ENCODE results near the gene ZNF577. TPM values are rescaled to one million over a fixed set of nuclear protein-coding genes. Genes with fewer than 3 reads are reported as not detected.
A peak's percentile ranks its signal among the peaks of the same experiment; 100 is the strongest.
"Not testable (repeated sequence)": the region's sequence is repeated elsewhere in the genome, so short reads cannot be mapped to it uniquely, and the experiment has no call there.

Gene ZNF577
- total RNA-seq (2014; rRNA removed; shearing (Covaris generic)): 4.9 and 5.7 TPM in 2 replicates

DNA sequence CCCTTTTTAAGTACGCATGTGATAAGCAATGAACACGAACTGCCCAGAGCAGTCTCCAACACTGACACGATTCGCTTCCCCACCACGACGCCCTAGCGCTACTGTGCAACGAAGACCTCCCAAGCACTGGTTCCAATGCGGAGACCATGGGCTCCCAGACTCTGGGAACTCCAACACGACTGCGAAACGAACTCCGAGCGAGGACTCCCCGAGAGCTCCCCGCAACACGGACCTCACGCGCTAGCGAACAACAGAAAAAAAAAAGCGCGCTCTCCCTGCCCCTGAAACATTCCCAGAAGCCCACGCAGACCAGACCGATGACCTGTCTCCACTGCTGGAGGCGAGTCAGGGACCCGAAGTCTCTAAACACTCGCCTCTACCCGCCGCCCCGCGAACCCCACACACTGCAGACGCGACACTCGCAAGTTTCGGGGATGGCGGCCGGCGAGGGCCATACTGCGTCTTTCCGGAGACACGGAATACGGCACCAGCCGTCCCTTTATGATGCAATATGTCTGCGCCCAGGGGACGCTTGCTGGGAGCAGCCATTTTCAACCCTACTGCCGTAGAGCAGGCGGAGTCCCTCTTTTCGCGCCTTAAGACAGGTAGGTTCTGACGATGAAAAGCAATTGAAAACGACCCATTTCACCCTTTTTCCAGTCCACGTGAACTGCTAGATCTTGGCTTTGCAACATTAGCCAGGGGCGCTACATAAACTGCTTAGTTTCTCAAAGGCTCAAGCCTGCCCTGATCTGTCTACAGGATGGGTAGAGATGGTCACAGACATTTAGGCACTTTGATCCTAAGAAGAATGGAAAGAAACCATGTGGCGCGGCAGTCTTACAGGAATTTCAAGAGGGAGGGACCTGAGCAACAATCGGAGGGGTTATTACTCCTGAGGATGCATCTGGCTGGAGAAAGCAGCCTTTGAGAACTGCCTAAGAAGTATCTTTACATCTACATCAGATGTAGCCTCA, at the start of gene ZNF577:
Gene ZNF577 (minus strand): TSS at position 430 of the 977 bp plus-strand sequence. CDS start 7,569 bp downstream, outside the sequence.
- DNase-seq (ENCODE audit: low read depth): peak; percentile 93

DNA sequence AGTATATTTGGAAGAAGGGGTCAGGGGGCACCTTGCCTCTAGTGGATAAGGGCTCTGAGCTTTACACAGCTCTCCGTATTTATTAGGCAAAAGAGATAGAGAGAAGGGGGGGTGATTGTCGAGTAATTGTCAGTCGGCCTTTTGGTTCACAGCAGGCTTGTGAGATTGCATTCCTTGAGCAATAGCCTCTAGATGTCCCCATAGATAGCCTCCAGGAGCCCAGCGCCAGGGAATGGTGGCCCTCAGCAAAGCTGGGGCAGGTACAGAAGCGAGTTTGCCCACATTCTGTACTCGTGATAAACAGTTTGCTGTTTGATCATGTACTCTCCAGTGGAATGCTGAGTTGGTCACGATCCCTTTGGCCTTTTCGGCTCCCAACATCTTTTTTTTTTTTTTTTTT, 44.2 kb upstream of the ZNF577 start:
- no peak for DNase-seq (ENCODE audit: low read depth)

DNA sequence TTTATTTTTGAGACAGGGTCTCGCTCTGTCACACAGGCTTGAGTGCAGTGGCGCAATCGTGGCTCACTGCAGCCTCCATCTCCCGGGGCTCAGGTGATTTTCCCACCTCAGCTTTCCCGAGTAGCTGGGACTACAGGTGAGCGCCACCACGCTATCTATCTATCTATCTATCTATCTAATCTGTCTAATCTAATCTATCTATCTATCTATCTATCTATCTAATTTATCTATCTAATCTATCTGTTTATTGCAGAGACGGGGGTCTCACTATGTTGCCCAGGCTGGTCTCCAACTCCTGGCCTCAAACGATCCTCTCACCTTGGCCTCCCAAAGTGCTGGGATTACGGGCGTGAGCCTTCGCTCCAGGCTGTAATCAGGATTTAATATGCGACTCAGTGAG, 40.1 kb upstream of the ZNF577 start:
- no peak for DNase-seq (ENCODE audit: low read depth)

DNA sequence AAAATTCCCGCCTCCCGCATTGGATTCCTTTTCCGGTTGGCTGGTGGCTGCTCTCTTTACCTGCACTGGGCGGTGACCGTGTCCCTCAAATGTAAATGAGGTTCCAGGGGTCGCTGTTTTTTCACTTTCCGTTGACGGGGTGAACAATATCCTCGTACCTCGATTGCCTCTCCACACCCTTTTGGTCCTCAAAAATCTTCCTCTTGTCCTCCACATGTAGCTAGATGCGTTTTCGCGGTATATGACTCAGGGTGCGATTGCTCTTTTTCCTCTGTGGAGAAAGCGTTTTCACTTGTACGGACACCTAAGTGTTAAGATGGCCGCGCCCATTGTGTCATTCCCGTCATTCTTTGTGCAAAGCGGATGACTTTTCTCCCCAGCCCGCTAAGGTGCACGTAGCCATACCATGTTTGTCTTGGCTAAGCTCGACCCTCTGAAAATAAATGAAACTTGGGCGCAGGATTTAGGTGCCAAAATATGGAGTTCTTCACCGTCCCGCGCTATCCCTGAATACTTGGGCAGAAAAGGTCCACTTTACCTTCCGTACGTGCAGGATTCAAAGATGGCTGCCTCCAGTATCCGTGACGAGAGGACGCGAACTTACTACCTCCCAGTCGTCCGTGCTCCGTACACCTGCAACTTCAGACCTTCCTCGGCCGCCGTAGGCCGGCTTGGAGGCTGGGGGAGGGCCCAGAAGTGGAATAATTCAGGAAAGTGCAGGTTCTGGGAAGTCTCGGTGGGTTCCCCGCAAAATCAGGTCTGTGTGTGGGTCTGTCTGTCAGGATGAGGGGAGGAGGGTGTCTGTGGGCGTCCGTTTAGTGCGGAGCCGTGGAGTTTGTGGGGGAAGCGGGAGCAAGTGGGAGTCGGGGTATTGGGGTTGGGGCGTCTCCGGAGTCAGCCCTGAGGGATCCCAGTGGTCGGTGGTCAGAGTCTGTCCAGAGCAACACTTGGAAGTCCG, 39.3 kb upstream of the ZNF577 start, which contains the start of gene ZNF613:
Gene ZNF613 (plus strand): TSS at position 689 of the 958 bp plus-strand sequence. CDS start 8,749 bp downstream, outside the sequence.
- peak; percentile 94 for DNase-seq (ENCODE audit: low read depth)

DNA sequence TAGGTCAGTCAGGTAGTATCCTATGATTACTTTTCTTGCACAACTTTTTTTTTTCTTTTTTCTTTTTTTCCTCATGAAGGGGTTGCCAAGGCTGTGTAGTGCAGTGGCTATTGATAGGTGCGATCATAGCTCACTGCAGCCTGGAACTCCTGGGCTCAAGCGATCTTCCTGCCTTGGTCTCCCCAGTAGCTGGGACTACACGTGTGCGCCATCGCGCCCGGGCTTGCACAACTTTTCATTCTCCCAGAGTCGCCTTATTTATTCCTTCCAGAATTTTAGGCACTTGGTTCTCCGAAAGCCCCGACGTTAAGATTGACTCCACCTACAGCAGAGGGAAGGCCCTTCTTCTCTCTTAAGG, 38.7 kb upstream of the ZNF577 start:
- DNase-seq (ENCODE audit: low read depth): no peak

DNA sequence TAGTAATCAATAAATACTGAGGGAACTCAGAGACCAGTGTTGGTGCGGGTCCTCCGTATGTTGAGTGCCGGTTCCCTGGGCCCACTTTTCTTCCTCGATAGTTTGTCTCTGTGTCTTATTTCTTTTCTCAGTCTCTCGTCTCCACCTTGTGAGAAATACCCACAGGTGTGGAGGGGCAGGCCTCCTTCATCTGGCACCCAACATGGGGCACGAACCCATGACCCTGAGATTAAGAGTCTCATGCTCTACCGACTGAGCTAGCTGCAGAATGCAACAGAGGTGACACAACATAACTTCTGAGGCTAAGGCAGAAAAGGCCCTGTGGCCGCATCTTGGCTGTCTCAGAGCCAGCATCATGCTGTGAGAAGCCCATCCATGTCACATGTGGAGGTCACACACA, 34.2 kb upstream of the ZNF577 start:
- DNase-seq (ENCODE audit: low read depth): no peak

DNA sequence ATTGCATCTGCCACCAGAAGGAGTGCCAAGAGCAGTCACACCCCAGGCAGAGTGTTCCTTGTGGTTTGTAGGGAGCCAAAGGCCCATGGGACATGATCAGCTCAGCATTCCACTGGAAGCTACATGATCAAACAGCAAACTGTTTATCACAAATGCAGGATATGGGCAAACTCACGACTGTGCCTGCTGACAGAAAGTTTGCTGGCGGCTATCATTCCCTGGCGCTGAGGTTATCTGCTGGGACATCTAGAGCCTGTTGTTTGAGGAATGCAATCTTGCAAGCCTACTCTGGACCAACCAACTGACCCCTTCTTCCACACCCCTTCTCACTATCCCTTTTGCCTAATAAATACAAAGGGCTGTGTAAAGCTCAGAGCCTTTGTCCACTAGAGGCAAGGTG, 31.9 kb upstream of the ZNF577 start:
- no peak for DNase-seq (ENCODE audit: low read depth)

DNA sequence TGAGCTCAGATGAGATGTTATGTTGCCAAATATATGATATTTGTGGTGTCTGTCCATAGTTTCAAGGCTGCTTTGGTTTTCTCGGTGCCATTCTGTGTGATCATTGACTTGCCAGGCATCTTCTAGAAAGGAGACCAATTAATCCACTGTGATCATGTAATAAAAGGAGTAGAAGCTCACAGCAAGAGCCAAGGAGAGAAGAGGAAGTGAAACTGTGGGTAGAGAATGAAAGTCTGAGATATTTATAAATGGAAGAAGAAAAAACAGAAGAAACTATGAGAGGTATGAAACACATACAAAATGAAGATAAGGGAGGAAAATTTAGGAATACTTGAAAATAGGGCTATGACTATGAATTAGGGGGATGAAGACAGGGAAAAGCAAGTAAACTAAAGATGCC, 28.4 kb upstream of the ZNF577 start:
- no peak for DNase-seq (ENCODE audit: low read depth)

DNA sequence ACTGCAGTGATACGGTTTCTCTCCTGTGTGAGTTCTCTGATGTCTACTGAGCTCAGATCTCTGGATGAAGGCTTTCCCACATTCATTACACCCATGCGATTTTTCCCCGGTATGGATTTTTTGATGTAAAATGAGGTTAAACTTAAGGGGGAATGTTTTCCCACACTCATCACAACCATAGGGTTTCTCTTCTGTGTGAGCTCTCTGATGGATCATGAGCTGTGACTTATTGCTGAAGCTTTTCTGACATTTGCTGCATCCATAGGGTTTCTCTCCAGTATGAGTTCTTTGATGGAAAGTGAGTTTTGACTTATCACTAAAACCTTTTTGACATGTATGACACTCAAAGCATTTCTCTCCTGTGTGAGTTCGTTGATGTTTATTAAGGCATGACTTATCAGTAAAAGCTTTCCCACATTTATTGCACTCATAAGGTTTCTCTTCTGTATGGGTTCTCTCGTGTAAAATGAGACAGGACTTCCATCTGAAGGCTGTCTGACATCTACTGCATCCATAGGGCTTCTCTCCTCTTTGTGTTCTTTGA, 27.6 kb upstream of the ZNF577 start:
- no peak for DNase-seq (ENCODE audit: low read depth)

DNA sequence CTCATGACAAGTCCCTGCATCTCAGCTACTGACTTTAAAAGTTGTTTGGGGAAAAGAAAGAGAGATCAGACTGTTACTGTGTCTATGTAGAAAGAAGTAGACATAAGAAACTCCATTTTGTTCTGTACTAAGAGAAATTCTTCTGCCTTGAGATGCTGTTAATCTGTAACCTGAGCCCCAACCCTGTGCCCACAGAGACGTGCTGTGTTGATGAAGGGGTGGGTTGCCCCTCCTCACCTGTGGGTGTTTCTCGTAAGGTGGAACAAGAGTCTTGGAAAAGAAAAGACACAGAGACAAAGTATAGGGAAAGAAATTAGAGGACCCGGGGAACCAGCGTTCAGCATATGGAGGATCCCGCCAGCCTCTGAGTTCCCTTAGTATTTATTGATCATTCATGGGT, 20.2 kb upstream of the ZNF577 start:
- DNase-seq (ENCODE audit: low read depth): not testable (repeated sequence)

DNA sequence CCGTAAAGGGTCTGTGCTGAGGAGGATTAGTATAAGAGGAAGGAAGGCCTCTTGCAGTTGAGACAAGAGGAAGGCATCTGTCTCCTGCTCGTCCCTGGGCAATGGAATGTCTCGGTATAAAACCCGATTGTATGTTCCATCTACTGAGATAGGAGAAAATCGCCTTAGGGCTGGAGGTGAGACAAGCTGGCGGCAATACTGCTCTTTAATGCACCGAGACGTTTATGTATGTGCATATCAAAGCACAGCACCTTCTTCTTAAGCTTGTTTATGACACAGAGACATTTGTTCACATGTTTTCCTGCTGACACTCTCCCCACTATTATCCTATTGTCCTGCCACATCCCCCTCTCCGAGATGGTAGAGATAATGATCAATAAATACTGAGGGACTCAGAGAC, 18.4 kb upstream of the ZNF577 start:
- DNase-seq (ENCODE audit: low read depth): not testable (repeated sequence)

DNA sequence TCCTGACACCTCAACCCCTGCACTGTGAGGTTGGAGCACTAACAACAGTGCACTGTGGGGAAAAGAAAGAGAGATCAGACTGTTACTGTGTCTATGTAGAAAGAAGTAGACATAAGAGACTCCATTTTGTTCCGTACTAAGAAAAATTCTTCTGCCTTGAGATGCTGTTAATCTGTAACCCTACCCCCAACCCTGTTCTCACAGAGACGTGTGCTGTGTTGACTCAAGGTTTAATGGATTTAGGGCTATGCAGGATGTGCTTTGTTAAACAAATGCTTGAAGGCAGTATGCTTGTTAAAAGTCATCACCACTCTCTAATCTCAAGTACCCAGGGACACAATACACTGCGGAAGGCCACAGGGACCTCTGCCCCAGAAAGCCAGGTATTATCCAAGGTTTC, 17.9 kb upstream of the ZNF577 start:
- DNase-seq (ENCODE audit: low read depth): not testable (repeated sequence)

DNA sequence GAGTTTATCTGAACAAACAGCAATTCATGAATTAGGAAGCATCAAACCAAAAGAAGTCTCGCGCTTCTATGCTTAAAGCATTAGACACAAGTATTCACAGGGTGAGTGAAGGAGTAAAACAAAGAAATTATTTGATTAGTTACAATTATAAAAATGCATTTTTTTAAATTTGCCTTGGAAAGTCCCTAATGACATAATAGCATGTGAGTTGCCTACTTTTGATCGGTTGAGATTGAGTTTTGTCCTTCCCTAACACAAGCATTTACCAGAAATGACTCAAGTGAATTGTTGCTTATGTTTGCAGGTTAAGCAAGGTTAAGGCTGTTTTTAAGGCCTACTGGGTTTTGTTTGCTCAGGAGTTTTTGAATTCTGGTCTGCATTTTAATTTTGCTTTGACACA, 17.5 kb upstream of the ZNF577 start:
- DNase-seq (ENCODE audit: low read depth): no peak

DNA sequence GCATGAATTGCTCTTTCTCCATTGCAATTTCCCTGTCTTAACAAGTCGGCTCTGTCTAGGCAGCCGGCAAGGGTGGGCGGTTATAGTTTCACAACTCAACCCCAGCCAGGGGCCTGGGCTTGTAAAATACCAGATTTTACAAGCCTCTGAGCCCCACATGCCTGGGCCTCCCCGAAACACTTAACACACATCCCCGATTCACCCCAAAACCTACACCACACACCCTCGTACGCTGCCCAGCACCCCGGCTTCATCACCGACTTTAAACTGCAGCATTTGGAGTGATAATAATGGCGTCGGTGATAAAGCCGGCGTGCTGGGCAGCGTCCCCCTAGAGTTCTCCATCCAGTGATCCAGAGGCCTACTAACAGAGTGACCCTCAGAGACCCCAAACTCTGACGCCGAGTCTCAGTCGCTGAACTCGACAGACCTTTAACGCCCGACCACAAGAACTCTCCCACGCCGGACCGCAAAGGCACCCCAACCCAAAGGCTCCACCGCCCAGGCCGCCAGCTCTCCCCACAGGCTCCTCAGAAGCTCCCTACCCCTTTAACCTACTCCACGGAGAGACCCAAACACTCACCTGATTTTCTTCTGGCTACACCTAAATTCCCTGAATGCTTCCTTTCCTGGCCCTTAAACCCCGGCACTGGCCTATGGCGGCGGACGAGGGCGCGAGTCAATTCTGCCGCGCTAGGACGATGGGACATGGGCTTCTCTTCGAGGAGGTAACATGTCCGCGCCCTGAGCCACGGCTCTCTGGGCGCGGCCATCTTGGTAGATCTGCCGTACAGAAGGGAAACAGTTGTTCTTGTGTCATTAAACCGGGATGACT, 16.8 kb upstream of the ZNF577 start, which contains the start of gene ZNF649:
Gene ZNF649 (minus strand): TSS at position 687 of the 835 bp plus-strand sequence. CDS start 4,910 bp downstream, outside the sequence.
- peak; percentile 91 for DNase-seq (ENCODE audit: low read depth)

DNA sequence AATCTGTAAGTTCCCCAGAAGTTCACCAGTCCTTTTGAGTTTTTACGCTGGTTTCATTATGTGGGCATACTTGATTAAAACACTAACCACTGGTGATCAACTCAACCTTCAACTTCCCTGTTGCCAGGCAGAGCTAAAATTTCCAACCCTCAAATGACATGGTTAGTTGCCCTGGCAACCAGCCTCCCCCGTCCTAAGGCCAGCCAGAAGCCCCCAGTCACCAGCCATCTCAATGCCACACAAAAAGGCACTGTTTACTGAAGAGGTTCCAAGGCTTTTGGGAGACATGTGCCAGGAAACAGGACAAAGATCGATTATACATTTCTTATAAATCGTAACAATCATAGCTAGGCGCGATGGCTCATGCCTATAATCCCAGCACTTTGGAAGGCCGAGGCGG, 15.4 kb upstream of the ZNF577 start:
- no peak for DNase-seq (ENCODE audit: low read depth)

DNA sequence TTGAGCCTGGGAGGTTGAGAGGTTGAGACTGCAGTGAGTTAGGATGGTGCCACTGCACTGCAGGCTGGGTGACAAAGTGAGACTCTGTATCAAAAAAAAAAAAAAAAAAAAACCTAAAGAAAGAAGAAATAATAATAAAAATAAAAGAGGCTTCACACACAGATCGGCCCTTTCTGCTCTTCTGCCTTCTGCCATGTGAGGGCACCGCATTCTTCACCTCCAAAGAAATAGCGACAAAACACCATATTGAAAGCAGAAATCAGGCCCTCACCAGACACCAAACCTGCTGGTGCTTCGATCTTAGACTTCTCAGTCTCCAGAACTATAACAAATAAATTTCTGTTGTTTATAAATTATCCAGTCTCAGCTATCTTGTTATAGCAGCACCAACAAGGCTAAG, 14.1 kb upstream of the ZNF577 start:
- no peak for DNase-seq (ENCODE audit: low read depth)

DNA sequence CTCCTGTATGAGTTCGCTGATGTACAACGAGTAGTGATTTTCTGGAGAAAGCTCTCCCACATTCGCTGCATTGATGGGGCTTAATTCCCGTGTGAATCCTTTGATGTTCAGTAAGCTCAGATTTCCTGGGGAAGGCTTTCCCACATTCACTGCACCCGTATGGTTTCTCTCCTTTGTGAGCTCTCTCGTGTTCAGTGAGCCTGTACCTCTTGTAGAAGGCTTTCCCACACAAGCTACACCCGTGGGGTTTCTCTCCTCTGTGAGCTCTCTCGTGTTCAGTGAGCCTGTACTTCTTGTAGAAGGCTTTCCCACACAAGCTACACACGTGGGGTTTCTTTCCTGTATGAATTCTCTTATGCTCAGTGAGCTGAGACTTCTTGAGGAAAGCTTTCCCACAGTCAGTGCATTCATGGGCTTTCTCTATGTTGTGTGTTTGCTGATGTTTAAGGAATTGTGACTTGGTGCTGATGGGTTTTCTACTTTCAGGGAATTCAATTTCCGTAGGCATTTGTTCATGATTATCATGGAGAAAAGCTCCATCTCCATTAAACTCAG, 3.5 kb upstream of the ZNF577 start:
- DNase-seq (ENCODE audit: low read depth): no peak

DNA sequence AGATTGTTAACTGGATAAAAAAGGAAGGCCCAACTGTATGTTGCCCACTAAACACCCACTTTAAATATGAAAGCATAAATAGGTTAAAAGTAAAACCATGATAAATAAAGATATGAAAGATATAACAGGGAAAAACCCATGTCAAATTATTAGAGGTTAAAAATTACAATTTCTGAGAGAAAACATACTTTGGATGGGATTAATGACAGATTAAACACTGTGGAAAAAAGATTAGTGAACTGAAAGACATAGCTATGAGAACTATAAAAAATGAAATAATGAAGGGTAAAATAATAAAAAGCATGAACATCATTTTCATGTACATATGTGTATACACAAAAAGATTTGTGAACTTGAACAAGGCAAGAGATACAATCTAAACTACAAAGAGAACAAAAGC, 2.2 kb upstream of the ZNF577 start:
- DNase-seq (ENCODE audit: low read depth): no peak

DNA sequence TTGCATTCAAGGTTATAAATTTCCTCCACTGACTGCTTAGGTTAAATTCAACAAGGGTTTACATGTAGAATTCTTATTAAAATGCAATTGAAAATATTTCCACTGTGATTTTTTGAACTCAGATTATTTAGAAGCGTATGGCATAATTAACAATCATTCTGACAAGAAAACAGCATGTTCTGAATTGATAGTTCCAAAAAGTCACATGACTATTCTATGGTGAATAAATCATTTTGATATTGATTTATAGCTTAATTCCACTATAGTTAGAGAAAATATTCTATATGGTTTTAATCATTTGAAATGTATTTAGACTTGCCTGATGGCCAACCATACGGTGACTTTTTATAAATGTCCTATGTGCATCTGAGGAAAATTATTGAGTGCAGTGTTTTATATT, 3.0 kb downstream of the ZNF577 start:
- no peak for DNase-seq (ENCODE audit: low read depth)

DNA sequence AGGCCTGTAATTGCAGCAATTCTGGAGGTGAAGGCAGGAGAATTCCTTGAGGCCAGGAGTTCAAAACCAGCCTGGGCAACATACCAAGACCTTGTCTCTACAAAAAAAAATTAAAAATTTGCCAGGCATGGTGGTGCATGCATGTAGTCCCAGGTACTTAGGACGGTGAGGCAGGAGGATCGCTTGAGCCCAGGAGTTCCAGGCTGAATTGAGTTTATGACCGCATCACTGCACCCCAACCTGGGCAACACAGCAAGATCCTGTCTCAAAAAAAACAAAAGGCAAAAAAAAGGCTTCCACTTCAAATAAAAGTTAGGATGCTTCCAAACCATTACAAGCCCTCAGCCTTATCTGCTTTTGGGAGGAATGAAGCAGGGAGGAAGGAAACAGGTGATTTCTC, 5.2 kb downstream of the ZNF577 start:
- no peak for DNase-seq (ENCODE audit: low read depth)

DNA sequence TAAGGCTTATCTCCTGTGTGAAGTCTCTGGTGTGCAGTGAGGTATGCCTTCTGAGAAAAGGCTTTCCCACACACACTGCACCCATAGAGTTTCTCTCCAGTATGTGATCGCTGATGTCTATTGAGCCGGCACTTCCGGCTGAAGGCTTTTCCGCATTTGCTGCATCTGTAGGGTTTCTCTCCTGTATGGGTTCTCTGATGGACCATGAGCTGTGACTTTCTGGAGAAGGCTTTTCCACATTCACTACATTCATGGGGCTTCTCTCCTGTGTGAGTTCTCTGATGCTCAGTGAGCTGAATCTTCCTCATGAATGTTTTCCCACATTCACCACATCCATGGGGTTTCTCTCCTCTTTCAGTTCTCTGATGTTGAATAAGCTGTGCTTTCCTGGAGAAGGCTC, 14.7 kb downstream of the ZNF577 start:
- no peak for DNase-seq (ENCODE audit: low read depth)

All from Daoy (cell line).